GM21390 (cell line): ENCODE data around the gene BACE2.

Source experiments
- ATAC-seq: cut with Tn5 transposase; IDR thresholded peaks from one replicate; pipeline ENCODE4 v1.9.1; 2021; ENCODE audit not compliant: unreplicated experiment

BACE2 gene

GRCh38 chr21:41211060-41211805 lies 43.3 kb downstream of the BACE2 start:
- ATAC-seq, result no peak

- no peak for ATAC-seq
Measured at GRCh38 chr21:41213021-41213420, 45.1 kb downstream of the BACE2 start.

GRCh38 chr21:41215856-41216408 lies 48.0 kb downstream of the BACE2 start:
- no peak for ATAC-seq

- ATAC-seq, result no peak
Measured at GRCh38 chr21:41216486-41216885, 48.5 kb downstream of the BACE2 start.

GRCh38 chr21:41217671-41218385 lies 49.9 kb downstream of the BACE2 start:
- ATAC-seq, result no peak

GRCh38 chr21:41219498-41220207 lies 51.7 kb downstream of the BACE2 start:
- ATAC-seq, result no peak

- no peak for ATAC-seq
Measured at GRCh38 chr21:41220208-41220733, 52.3 kb downstream of the BACE2 start.

GRCh38 chr21:41222247-41223068 lies 54.5 kb downstream of the BACE2 start:
- no peak for ATAC-seq

- ATAC-seq, result no peak
Measured at GRCh38 chr21:41226853-41227252, 58.9 kb downstream of the BACE2 start.

GRCh38 chr21:41227357-41228005 lies 59.5 kb downstream of the BACE2 start:
- no peak for ATAC-seq

GRCh38 chr21:41228006-41228370 lies 60.0 kb downstream of the BACE2 start:
- no peak for ATAC-seq

GRCh38 chr21:41228492-41228891 lies 60.5 kb downstream of the BACE2 start:
- no peak for ATAC-seq

GRCh38 chr21:41228958-41229357 lies 61.0 kb downstream of the BACE2 start:
- ATAC-seq, result no peak

GRCh38 chr21:41229509-41230248 lies 61.7 kb downstream of the BACE2 start:
- no peak for ATAC-seq

- no peak for ATAC-seq
Measured at GRCh38 chr21:41230497-41230896, 62.5 kb downstream of the BACE2 start.

- ATAC-seq, result no peak
Measured at GRCh38 chr21:41231060-41231459, 63.1 kb downstream of the BACE2 start.

GRCh38 chr21:41232013-41232412 lies 64.1 kb downstream of the BACE2 start:
- ATAC-seq, result no peak

GRCh38 chr21:41233916-41234315 lies 66.0 kb downstream of the BACE2 start:
- no peak for ATAC-seq

GRCh38 chr21:41234569-41234968 lies 66.6 kb downstream of the BACE2 start:
- ATAC-seq, result no peak
